HepG2 (cell line): ENCODE measurements around the gene TUBA4B. TPM values are rescaled to one million over a fixed set of nuclear protein-coding genes. Genes with fewer than 3 reads are reported as not detected.

Source experiments
- ATAC-seq: fragments of 200-7000 bp; cut with Tn5 transposase; 3 replicates; pipeline ENCODE4 v1.9.1; 2020; ENCODE audit warnings: mild to moderate bottlenecking, moderate library complexity
- BruUV-seq: library from RNA; stranded (reverse); fragments of 400-500 nt; replicated peaks from 2 replicates; lab custom pipeline; 2021; lab: Mats Ljungman, UMichigan
- CTCF ChIA-PET: fragments of 300-600 bp; formaldehyde crosslinking; extraction: SDS; loops from one replicate; lab custom pipeline; 2021; ENCODE audit warnings: low total read pairs, inconsistent platforms, low intra/inter-chr PET ratio; lab: Yijun Ruan, JAX
- POLR2A ChIA-PET: fragments of 350-600 bp; sonication (Branson Sonifier 250); formaldehyde crosslinking; loops from one replicate; lab custom pipeline; 2020; ENCODE audit warnings: antibody characterized with exemption, inconsistent platforms; lab: Yijun Ruan, JAX
- DNase-seq: peaks from one replicate; pipeline ENCODE4 v3.0.0-alpha.2; 2015; ENCODE audit warnings: low spot score
- FAIRE-seq: peaks from 3 replicates; lab custom pipeline; 2011; peaks lifted over from hg19 to GRCh38; lab: Jason Lieb, UNC
- H2AFZ ChIP-seq: one replicate; pipeline ENCODE4 v1.6.1; 2011; ENCODE audit warnings: low read length, inconsistent platforms
- H3K27ac ChIP-seq: fragments of 300-600 bp; 3 replicates; pipeline ENCODE4 v1.8.0; 2011; ENCODE audit warnings: mixed run types, mild to moderate bottlenecking, mixed read lengths, low read length, inconsistent platforms; ENCODE audit not compliant: insufficient read depth; ENCODE audit errors: extremely low read length
- H3K27me3 ChIP-seq, 2 experiments: fragments of 200-600 bp in 1 of 2; 2 replicates in 1 of 2; 3 replicates in 1 of 2; pipeline versions ENCODE4 v1.6.0 to v1.8.0; 2011; ENCODE audit warnings: low read length in 2 of 2, mild to moderate bottlenecking in 2 of 2, moderate library complexity in 2 of 2, inconsistent platforms in 1 of 2; ENCODE audit not compliant: insufficient read depth in 2 of 2, control insufficient read depth in 1 of 2
- H3K36me3 ChIP-seq, 2 experiments: fragments of 200-600 bp in 1 of 2; replicated peaks in 1 of 2; 2 replicates in 1 of 2; 3 replicates in 1 of 2; pipeline versions ENCODE4 v1.5.1 to v1.8.0; 2011; ENCODE audit warnings: low read length in 2 of 2, inconsistent platforms in 1 of 2; ENCODE audit not compliant: insufficient read depth in 2 of 2, control insufficient read depth in 1 of 2
- H3K4me1 ChIP-seq: 2 replicates; pipeline ENCODE4 v1.5.1; 2012; ENCODE audit warnings: low read length, inconsistent platforms; ENCODE audit not compliant: insufficient read depth
- H3K4me2 ChIP-seq: 2 replicates; pipeline ENCODE4 v1.6.0; 2011; ENCODE audit warnings: low read depth, low read length, inconsistent platforms
- H3K4me3 ChIP-seq, 3 experiments: fragments of 200-600 bp in 1 of 3; sonication (generic), shearing (Covaris generic) in 1 of 3; replicated peaks in 1 of 3; 2 replicates each; pipeline ENCODE4 v1.5.1; 2011 to 2016; ENCODE audit warnings: low read length in 3 of 3, inconsistent platforms in 2 of 3, low read depth in 2 of 3, mild to moderate bottlenecking in 2 of 3, control low read depth in 1 of 3, mixed read lengths in 1 of 3; ENCODE audit not compliant: insufficient read depth in 1 of 3
- H3K79me2 ChIP-seq: one replicate; pipeline ENCODE4 v1.6.1; 2011; ENCODE audit warnings: low read length, inconsistent platforms; ENCODE audit not compliant: insufficient read depth
- H3K9ac ChIP-seq: 2 replicates; pipeline ENCODE4 v1.6.0; 2011; ENCODE audit warnings: mild to moderate bottlenecking, low read depth, low read length, inconsistent platforms; ENCODE audit not compliant: insufficient read depth
- H3K9me3 ChIP-seq: 2 replicates; pipeline ENCODE4 v1.5.1; 2012; ENCODE audit warnings: mild to moderate bottlenecking, low read length
- H4K20me1 ChIP-seq: 2 replicates; pipeline ENCODE4 v1.6.0; 2011; ENCODE audit warnings: inconsistent platforms, mild to moderate bottlenecking, low read length, moderate library complexity; ENCODE audit not compliant: insufficient read depth
- FOSL1 ChIP-seq: sonication (generic); formaldehyde crosslinking; IDR thresholded peaks from 2 replicates; pipeline ENCODE4 v1.9.0; 2021; ENCODE audit warnings: missing genetic modification reagents, borderline replicate concordance
- HES4 ChIP-seq: sonication (generic); formaldehyde crosslinking; IDR thresholded peaks from 2 replicates; pipeline ENCODE4 v1.9.0; 2021; ENCODE audit warnings: mild to moderate bottlenecking, missing genetic modification reagents, borderline replicate concordance
- HHEX ChIP-seq: IDR thresholded peaks from 2 replicates; pipeline ENCODE4 v1.6.1; 2016; ENCODE audit warnings: control low read depth
- SALL2 ChIP-seq: sonication (generic); formaldehyde crosslinking; IDR thresholded peaks from 2 replicates; pipeline ENCODE4 v1.8.1; 2023; ENCODE audit warnings: mild to moderate bottlenecking, missing genetic modification reagents, inconsistent platforms
- SOX5 ChIP-seq: IDR thresholded peaks from 2 replicates; pipeline ENCODE4 v1.6.1; 2016; ENCODE audit warnings: borderline replicate concordance
- U2AF2 ChIP-seq: fragments of 200-400 bp; formaldehyde crosslinking; IDR thresholded peaks from 2 replicates; pipeline ENCODE4 v1.6.1; 2017; ENCODE audit warnings: low read depth, mild to moderate bottlenecking, low read length
- ZC3H4 ChIP-seq: sonication (generic); formaldehyde crosslinking; IDR thresholded peaks from 2 replicates; pipeline ENCODE4 v1.4.0; 2020; ENCODE audit warnings: missing genetic modification reagents, borderline replicate concordance
- ZNF234 ChIP-seq: sonication (generic); formaldehyde crosslinking; conservative IDR thresholded peaks from 2 replicates; pipeline ENCODE4 v1.5.1; 2020; ENCODE audit warnings: mild to moderate bottlenecking, missing genetic modification reagents
- ZNF326 ChIP-seq: sonication (generic); formaldehyde crosslinking; IDR thresholded peaks from 2 replicates; pipeline ENCODE4 v1.4.0; 2020; ENCODE audit warnings: missing genetic modification reagents, borderline replicate concordance
- ZNF367 ChIP-seq: sonication (generic); formaldehyde crosslinking; IDR thresholded peaks from 2 replicates; pipeline ENCODE4 v1.4.0; 2020; ENCODE audit warnings: missing genetic modification reagents, borderline replicate concordance
- WGBS: methylation state at CpG from one replicate; pipeline ENCODE4 v1.1.6; 2017; ENCODE audit warnings: low lambda C conversion rate; 5-methylcytosine and 5-hydroxymethylcytosine counted together
- in situ Hi-C: cut with HindIII; loops from 2 replicates; pipeline ENCODE4 v1.10.0; 2017; ENCODE audit warnings: low pct_unique_long_range_greater_than_20kb; ENCODE audit not compliant: extremely low pct_ligation_motif_present
- intact Hi-C: fragments of 100-400 bp; cut with micrococcal nuclease; formaldehyde crosslinking; loops from one replicate; pipeline ENCODE4 v1.10.0; 2022; ENCODE audit not compliant: unreplicated experiment
- polyA plus RNA-seq, 8 experiments: library from polyadenylated mRNA; depleted of rRNA in 3 of 8; stranded (reverse) in 7 of 8; unstranded in 1 of 8; fragments of >200 nt; fragmentation: Illumina TruSeq in 4 of 8; extraction: Trizol in 4 of 8; gene quantifications; 2 replicates each; pipeline versions ENCODE4 v1.2.1 to v1.2.3, GENCODE V29; 2011 to 2016; ENCODE audit warnings: low read depth in 4 of 8, missing spikeins in 1 of 8, mixed read lengths in 1 of 8; ENCODE audit not compliant: insufficient read depth in 1 of 8
- total RNA-seq, 5 experiments: library from RNA; depleted of rRNA; stranded (reverse); fragments of >200 nt; fragmentation: Illumina TruSeq; extraction: Trizol; gene quantifications; 2 replicates each; pipeline ENCODE4 v1.2.3, GENCODE V29; 2016; ENCODE audit warnings: low read depth in 1 of 5
- TF ChIP-seq, protein P1 (sequence below): sonication (generic); formaldehyde crosslinking; IDR thresholded peaks from 2 replicates; pipeline ENCODE4 v1.4.0; 2020; ENCODE audit warnings: mild to moderate bottlenecking, low read depth, missing genetic modification reagents

The TUBA4B gene
- total and polyA plus RNA-seq, 2 of the 13 experiments (the other 11 are each of a cell fraction or from before 2014, with no cell fraction given) = 0.18 to 0.22 TPM

- CTCF ChIA-PET = no interaction called here
- peaks cover 32% of the 10 kb centered on the region for H3K4me1 ChIP-seq
- WGBS = 43% methylated on average over 16 of the region's 16 CpGs
- ATAC-seq (no peak), DNase-seq (no peak), FAIRE-seq (no peak)
- H3K9me3 ChIP-seq = no peaks in the 10 kb centered on the region
- H4K20me1 ChIP-seq = no peaks in the 10 kb centered on the region
- no peak overlapping the region for H3K4me3 ChIP-seq
- BruUV-seq = no TSS peak
- no peaks in the 10 kb centered on the region for H3K36me3 ChIP-seq
- TF ChIP-seq, protein P1, sequence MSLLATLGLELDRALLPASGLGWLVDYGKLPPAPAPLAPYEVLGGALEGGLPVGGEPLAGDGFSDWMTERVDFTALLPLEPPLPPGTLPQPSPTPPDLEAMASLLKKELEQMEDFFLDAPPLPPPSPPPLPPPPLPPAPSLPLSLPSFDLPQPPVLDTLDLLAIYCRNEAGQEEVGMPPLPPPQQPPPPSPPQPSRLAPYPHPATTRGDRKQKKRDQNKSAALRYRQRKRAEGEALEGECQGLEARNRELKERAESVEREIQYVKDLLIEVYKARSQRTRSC (CRISPR knock-in tag) = no peak
- no peak for TF ChIP-seq HHEX (CRISPR knock-in tag)
- no peak for TF ChIP-seq HES4 (CRISPR knock-in tag)
- no peak for TF ChIP-seq SALL2 (CRISPR knock-in tag)
- TF ChIP-seq ZNF234 (CRISPR knock-in tag) = no peak
- TF ChIP-seq ZNF367 (CRISPR knock-in tag) = no peak
- TF ChIP-seq SOX5 (CRISPR knock-in tag) = no peak
- no peak for TF ChIP-seq ZNF326 (CRISPR knock-in tag)
- no peak for TF ChIP-seq U2AF2
- TF ChIP-seq FOSL1 (CRISPR knock-in tag) = no peak
- no peak for TF ChIP-seq ZC3H4 (CRISPR knock-in tag)
- peaks cover 0 to 49% of the 10 kb centered on the region in 2 experiments; a peak in 4 of 5 replicates for H3K27me3 ChIP-seq
- no peak overlapping the region for H2AFZ ChIP-seq
- in situ Hi-C loops (no loop called here), intact Hi-C loops (loop anchor here (10.0 kb wide), 1 partner anchor 244 kb away; no protein-coding TSS in a partner anchor)
- H3K9ac ChIP-seq = no peak overlapping the region
- POLR2A ChIA-PET = interaction anchor here (1.7 kb wide), 1 partner anchor 12 kb away, joined by 4 read pairs; the partner anchor contains the start of gene DNAJB2
- H3K4me2 ChIP-seq = no peak overlapping the region
- no peaks in the 10 kb centered on the region for H3K79me2 ChIP-seq
- H3K27ac ChIP-seq = no peak overlapping the region
Observed at GRCh38 chr2:219290381-219291171, 37.5 kb downstream of the TUBA4B start.
